Measurements from ENCODE around the gene SEC14L3. TPM values are rescaled to one million over a fixed set of nuclear protein-coding genes. Genes with fewer than 3 reads are reported as not detected.

Gene SEC14L3
- total RNA-seq, 2 donors from 2014 or later: not detected

DNA sequence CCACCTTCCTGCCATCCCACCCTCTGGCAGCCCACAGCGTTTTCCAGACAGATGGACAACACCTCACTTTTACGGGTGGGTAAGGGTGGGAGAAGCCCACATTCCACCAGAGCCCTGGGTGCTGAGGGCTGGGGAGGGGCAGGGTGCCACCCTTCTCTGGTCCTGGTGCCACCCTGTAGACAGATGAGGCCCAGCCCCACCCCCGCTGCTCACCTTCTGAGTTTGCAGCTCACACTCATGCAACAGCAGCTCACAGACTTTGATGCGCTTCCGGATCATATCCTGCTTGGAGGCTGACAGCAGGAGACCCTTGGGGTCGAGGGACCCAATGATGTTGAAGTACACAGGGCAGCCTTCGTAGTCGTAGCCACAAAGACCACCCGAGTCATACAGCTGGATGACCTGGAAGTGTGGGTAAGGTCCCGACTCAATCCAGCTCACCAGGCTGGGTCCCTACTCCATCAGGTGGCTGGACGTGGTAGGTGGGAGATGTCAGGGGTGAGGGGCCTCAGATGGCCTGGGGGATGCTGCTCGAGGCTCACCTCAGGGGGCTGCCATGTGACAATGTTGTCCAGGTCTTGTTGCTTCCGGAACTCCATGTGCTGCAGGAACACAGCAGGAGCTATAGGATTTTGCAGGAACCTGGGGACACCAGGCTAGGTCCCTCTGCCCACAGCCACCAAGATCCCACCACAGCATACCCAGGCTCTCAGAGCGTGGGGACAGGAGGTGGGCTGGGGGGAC is 23.4 kb upstream of the SEC14L3 start:
- Histone ChIP-seq H3K4me3 (no peak overlapping the region), H3K36me3 (no peaks in the 10 kb centered on the region), H3K4me1 (no peaks in the 10 kb centered on the region), H3K9me3 (no peaks in the 10 kb centered on the region), H3K27me3 (no peaks in the 10 kb centered on the region), H3K27ac (no peak overlapping the region)
- no peak for DNase-seq (ENCODE audit: low spot score)
- TF ChIP-seq, protein P1, sequence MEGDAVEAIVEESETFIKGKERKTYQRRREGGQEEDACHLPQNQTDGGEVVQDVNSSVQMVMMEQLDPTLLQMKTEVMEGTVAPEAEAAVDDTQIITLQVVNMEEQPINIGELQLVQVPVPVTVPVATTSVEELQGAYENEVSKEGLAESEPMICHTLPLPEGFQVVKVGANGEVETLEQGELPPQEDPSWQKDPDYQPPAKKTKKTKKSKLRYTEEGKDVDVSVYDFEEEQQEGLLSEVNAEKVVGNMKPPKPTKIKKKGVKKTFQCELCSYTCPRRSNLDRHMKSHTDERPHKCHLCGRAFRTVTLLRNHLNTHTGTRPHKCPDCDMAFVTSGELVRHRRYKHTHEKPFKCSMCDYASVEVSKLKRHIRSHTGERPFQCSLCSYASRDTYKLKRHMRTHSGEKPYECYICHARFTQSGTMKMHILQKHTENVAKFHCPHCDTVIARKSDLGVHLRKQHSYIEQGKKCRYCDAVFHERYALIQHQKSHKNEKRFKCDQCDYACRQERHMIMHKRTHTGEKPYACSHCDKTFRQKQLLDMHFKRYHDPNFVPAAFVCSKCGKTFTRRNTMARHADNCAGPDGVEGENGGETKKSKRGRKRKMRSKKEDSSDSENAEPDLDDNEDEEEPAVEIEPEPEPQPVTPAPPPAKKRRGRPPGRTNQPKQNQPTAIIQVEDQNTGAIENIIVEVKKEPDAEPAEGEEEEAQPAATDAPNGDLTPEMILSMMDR (IDR thresholded peaks at IDR 0.05): no peak

DNA sequence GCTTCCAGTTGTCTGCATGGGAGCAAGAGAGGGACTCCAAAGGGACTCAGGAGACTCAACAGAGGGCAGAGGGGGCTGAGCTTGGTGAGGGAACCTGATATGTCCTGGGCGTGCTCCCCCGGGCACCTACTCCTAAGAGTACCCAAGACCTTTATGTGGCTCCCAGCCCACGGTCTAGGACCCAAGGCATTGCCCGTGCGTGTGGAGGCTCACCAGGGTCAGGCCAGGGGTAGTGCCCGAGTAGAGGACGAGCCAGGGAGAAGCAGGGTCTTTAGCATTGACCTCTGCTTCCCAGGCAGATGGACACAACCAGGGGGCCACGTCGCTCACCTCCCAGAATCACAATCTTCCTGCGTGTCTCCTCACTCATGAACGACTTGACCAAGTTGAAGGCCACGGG is 20.3 kb upstream of the SEC14L3 start:
- no peak overlapping the region for H3K27ac ChIP-seq
- DNase-seq (ENCODE audit: low spot score): no peak

DNA sequence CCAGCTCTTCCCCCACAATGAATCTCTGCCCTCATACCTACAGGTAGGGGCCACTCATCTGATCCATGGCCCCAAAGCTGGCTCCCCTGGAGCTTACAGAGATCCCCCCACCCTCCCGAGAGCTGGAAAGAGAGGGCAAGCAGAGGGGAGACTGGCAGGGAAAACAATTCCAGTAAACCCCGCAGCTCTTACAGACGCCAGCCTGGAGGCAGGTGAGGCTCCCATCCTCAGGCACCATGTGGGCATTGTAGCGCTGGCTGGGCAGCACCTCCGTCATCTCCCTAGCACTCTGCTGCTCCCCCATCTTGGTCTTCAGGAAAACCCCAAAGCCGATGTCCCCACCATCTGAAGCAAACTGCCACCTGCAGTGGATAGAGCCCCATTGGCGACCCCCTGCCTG is 19.6 kb upstream of the SEC14L3 start:
- Histone ChIP-seq H3K27ac (no peak overlapping the region), H3K27me3 (no peaks in the 10 kb centered on the region), H3K4me3 (no peak overlapping the region), H3K4me1 (no peaks in the 10 kb centered on the region), H3K9me3 (no peaks in the 10 kb centered on the region), H3K36me3 (no peaks in the 10 kb centered on the region)
- TF ChIP-seq, protein P1 (IDR thresholded peaks at IDR 0.05): no peak
- DNase-seq (ENCODE audit: low spot score): no peak

More for the DNA sequence above, 20.3 kb upstream of the SEC14L3 start:
- H3K9me3 ChIP-seq: no peaks in the 10 kb centered on the region
- H3K4me1 ChIP-seq: no peaks in the 10 kb centered on the region
- no peaks in the 10 kb centered on the region for H3K27me3 ChIP-seq
- no peaks in the 10 kb centered on the region for H3K36me3 ChIP-seq
- no peak overlapping the region for H3K4me3 ChIP-seq
- TF ChIP-seq, protein P1 (IDR thresholded peaks at IDR 0.05): no peak

DNA sequence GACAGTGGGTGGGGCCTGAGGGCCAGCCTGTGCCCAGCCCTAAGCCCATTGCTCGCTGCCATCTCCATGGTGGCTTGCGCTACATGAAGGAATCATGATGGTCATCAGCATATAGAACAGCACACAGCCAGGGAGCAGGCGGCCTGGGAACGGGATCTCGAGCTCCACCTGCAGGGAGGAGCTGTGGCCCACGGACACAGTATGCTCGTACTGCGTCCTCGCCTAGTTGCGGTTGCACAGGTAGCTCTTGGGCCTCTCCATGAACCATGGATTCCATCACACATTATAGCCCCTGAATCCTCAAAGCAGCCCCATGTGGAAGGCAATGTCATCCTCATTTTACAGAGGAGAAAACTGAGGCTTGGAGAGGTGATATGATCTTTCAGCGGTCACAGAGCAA is 18.6 kb upstream of the SEC14L3 start:
- Histone ChIP-seq H3K27me3 (no peaks in the 10 kb centered on the region), H3K4me1 (no peaks in the 10 kb centered on the region), H3K36me3 (no peaks in the 10 kb centered on the region), H3K27ac (no peak overlapping the region), H3K4me3 (no peak overlapping the region), H3K9me3 (no peaks in the 10 kb centered on the region)
- DNase-seq (ENCODE audit: low spot score): no peak
- TF ChIP-seq, protein P1 (IDR thresholded peaks at IDR 0.05): no peak

DNA sequence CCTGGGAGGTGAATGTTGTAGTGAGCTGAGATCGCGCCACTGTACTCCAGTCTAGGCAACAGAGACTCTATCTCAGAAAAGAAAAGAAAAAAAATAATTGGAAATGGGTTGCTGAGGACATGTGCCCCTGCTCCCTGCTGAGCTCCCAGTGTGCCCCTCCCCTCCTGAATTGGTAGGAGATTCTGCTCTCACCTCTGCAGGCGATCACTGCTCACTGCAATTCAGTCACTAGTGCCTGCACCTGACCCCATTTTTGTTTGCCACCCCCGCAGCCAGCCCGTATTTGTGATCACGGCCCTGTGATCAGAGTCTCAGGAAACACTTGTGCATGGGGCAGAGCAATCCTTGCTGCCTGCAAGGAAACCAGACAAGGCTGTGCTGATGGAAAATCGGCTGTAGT is 16.3 kb upstream of the SEC14L3 start:
- no peak for DNase-seq (ENCODE audit: low spot score)
- Histone ChIP-seq H3K27ac (no peak overlapping the region), H3K36me3 (no peaks in the 10 kb centered on the region), H3K9me3 (no peaks in the 10 kb centered on the region), H3K4me1 (no peaks in the 10 kb centered on the region), H3K27me3 (no peaks in the 10 kb centered on the region), H3K4me3 (no peak overlapping the region)
- TF ChIP-seq, protein P1 (IDR thresholded peaks at IDR 0.05): no peak

DNA sequence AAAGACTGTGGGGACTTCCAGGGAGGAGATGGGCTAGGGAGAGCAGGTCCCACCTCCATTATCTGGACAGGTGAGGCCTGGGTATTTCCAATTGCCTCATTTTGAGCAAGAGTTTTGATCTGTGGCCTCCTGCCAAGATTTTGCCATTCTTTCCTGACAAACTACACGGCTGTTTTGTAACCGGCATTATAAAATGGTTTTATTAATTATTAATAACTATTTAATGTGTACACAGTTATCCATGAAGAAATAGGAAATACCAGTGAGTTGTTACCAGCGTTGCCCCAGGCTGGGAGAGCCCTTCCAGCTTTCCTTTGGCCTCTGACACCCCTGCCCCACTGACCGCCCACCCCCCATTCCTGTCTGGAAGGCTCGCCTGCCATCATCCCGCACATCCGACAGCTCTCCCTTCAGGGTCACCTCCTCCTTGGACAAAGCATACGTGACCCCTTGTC is 14.9 kb upstream of the SEC14L3 start:
- TF ChIP-seq, protein P1 (IDR thresholded peaks at IDR 0.05): no peak
- no peaks in the 10 kb centered on the region for H3K27me3 ChIP-seq
- no peaks in the 10 kb centered on the region for H3K36me3 ChIP-seq
- no peak overlapping the region for H3K4me3 ChIP-seq
- no peaks in the 10 kb centered on the region for H3K4me1 ChIP-seq
- no peak overlapping the region for H3K27ac ChIP-seq
- DNase-seq (ENCODE audit: low spot score): no peak
- no peaks in the 10 kb centered on the region for H3K9me3 ChIP-seq

Measured in right atrium auricular region (tissue), 2 donors.